K562 (cell line): ENCODE data around the gene LIMS1. TPM values are rescaled to one million over a fixed set of nuclear protein-coding genes. Genes with fewer than 3 reads are reported as not detected.

Source experiments
- ATAC-seq: fragments of 200-7000 bp; cut with Tn5 transposase; 3 replicates; pipeline ENCODE4 v1.9.1; 2020; ENCODE audit warnings: moderate library complexity
- BruUV-seq: library from RNA; stranded (reverse); fragments of 400-500 nt; replicated peaks from 2 replicates; lab custom pipeline; 2021; lab: Mats Ljungman, UMichigan
- CTCF ChIA-PET: fragments of 300-600 bp; formaldehyde crosslinking; extraction: SDS; loops from one replicate; lab custom pipeline; 2021; ENCODE audit warnings: low intra/inter-chr PET ratio; lab: Yijun Ruan, JAX
- POLR2A ChIA-PET: fragments of 300-600, 350-650 bp; sonication (Branson Sonifier 250); formaldehyde crosslinking; extraction: SDS; loops from one replicate; lab custom pipeline; 2021; ENCODE audit warnings: antibody characterized with exemption, inconsistent platforms; lab: Yijun Ruan, JAX
- DNase-seq, 4 experiments: peaks; one replicate each; pipeline versions ENCODE4 v3.0.0 to v3.0.0-alpha.2; 2011 to 2018; ENCODE audit warnings: low spot score in 3 of 4, mixed read lengths in 3 of 4; ENCODE audit errors: extremely low read depth in 1 of 4
- FAIRE-seq: peaks from 2 replicates; lab custom pipeline; 2011; peaks lifted over from hg19 to GRCh38; lab: Jason Lieb, UNC
- H2AFZ ChIP-seq: 2 replicates; pipeline ENCODE4 v1.6.0; 2011; ENCODE audit warnings: low read depth, low read length, control low read depth, inconsistent platforms
- H3K27ac ChIP-seq: fragments of 200-600 bp; 3 replicates; pipeline ENCODE4 v1.8.0; 2011; ENCODE audit warnings: low read depth, mild to moderate bottlenecking, control low read depth, inconsistent platforms, low read length, moderate library complexity, mixed read lengths; ENCODE audit errors: extremely low read depth
- H3K27me3 ChIP-seq, 2 experiments: fragments of 300-600 bp in 1 of 2; 2 replicates in 1 of 2; 3 replicates in 1 of 2; pipeline versions ENCODE4 v1.6.0 to v1.8.0; 2011; ENCODE audit warnings: inconsistent platforms in 2 of 2, low read length in 2 of 2, mild to moderate bottlenecking in 1 of 2, mixed read lengths in 1 of 2, moderate library complexity in 1 of 2; ENCODE audit not compliant: control insufficient read depth in 2 of 2, insufficient read depth in 2 of 2
- H3K36me3 ChIP-seq: fragments of 300-600 bp; 3 replicates; pipeline ENCODE4 v1.8.0; 2011; ENCODE audit warnings: mild to moderate bottlenecking, low read length, inconsistent platforms; ENCODE audit not compliant: control insufficient read depth, insufficient read depth
- H3K4me1 ChIP-seq, 2 experiments: fragments of 200-600 bp in 1 of 2; replicated peaks in 1 of 2; 2 replicates in 1 of 2; 3 replicates in 1 of 2; pipeline versions ENCODE4 v1.5.1 to v1.8.0; 2011; ENCODE audit warnings: inconsistent platforms in 2 of 2, low read length in 2 of 2, mild to moderate bottlenecking in 1 of 2, mixed read lengths in 1 of 2, moderate library complexity in 1 of 2; ENCODE audit not compliant: control insufficient read depth in 2 of 2, insufficient read depth in 2 of 2
- H3K4me2 ChIP-seq: 2 replicates; pipeline ENCODE4 v1.6.1; 2011; ENCODE audit warnings: low read length, control low read depth, inconsistent platforms, mixed read lengths; ENCODE audit not compliant: insufficient read depth
- H3K4me3 ChIP-seq: fragments of 200-600 bp; sonication (generic), shearing (Covaris generic); 2 replicates; pipeline ENCODE4 v1.5.1; 2016; ENCODE audit warnings: control low read depth, inconsistent platforms
- H3K79me2 ChIP-seq: fragments of 200-600 bp; 3 replicates; pipeline ENCODE4 v1.8.0; 2011; ENCODE audit warnings: low read length, inconsistent platforms; ENCODE audit not compliant: control insufficient read depth, insufficient read depth
- H3K9ac ChIP-seq, 2 experiments: 2 replicates each; pipeline versions ENCODE4 v1.6.0 to v1.6.1; 2011; ENCODE audit warnings: low read depth in 2 of 2, low read length in 2 of 2, control low read depth in 1 of 2, inconsistent platforms in 1 of 2, mild to moderate bottlenecking in 1 of 2, mixed read lengths in 1 of 2; ENCODE audit not compliant: insufficient read depth in 1 of 2
- H3K9me1 ChIP-seq: one replicate; pipeline ENCODE4 v1.6.0; 2011; ENCODE audit warnings: inconsistent platforms, mild to moderate bottlenecking, low read length, moderate library complexity; ENCODE audit not compliant: control insufficient read depth, insufficient read depth
- H3K9me3 ChIP-seq: replicated peaks from 2 replicates; pipeline ENCODE4 v1.5.1; 2011; ENCODE audit warnings: low read depth, low read length, inconsistent platforms; ENCODE audit not compliant: control insufficient read depth, insufficient read depth
- H4K20me1 ChIP-seq: replicated peaks from 2 replicates; pipeline ENCODE4 v1.6.1; 2011; ENCODE audit warnings: low read length, inconsistent platforms, mixed read lengths; ENCODE audit not compliant: control insufficient read depth, insufficient read depth
- ATF3 ChIP-seq, 2 experiments: fragments of 450-650 bp in 1 of 2; sonication (generic) in 1 of 2; formaldehyde crosslinking in 1 of 2; IDR thresholded peaks in 1 of 2; conservative IDR thresholded peaks in 1 of 2; 2 replicates each; pipeline versions ENCODE4 v1.6.1 to v1.8.1; 2016 to 2023; ENCODE audit warnings: mild to moderate bottlenecking in 2 of 2, moderate library complexity in 2 of 2, inconsistent platforms in 1 of 2, missing genetic modification reagents in 1 of 2
- C11orf30 ChIP-seq: fragments of 450-650 bp; IDR thresholded peaks from 2 replicates; pipeline ENCODE4 v1.6.1; 2016; ENCODE audit warnings: low read depth, mild to moderate bottlenecking
- CHCHD3 ChIP-seq: fragments of 250-450 bp; sonication (Bioruptor Pico); IDR thresholded peaks from 2 replicates; pipeline ENCODE4 v2.1.2; 2022; ENCODE audit warnings: mild to moderate bottlenecking
- FOXK2 ChIP-seq, 2 experiments: fragments of 450-650 bp; IDR thresholded peaks in 1 of 2; conservative IDR thresholded peaks in 1 of 2; 2 replicates each; pipeline ENCODE4 v1.6.1; 2016; ENCODE audit warnings: low read depth in 2 of 2, mild to moderate bottlenecking in 1 of 2
- GATAD2A ChIP-seq: fragments of 450-650 bp; IDR thresholded peaks from 2 replicates; pipeline ENCODE4 v1.6.1; 2017
- HNRNPH1 ChIP-seq: fragments of 200-400 bp; formaldehyde crosslinking; optimal IDR thresholded peaks from 2 replicates; pipeline ENCODE3; 2017; ENCODE audit warnings: low read depth, mild to moderate bottlenecking, low read length, moderate library complexity
- KAT2B ChIP-seq: IDR thresholded peaks from one replicate; pipeline ENCODE4 v1.6.1; 2012; ENCODE audit warnings: low read depth, mild to moderate bottlenecking, control low read depth, inconsistent platforms, low read length, moderate library complexity
- KLF6 ChIP-seq: fragments of 250-450 bp; sonication (Bioruptor Pico); IDR thresholded peaks from 2 replicates; pipeline ENCODE4 v1.4.0; 2020; ENCODE audit warnings: mild to moderate bottlenecking, moderate library complexity, borderline replicate concordance
- LARP7 ChIP-seq: fragments of 450-650 bp; IDR thresholded peaks from 2 replicates; pipeline ENCODE4 v1.6.1; 2016
- LCOR ChIP-seq: sonication (generic); formaldehyde crosslinking; IDR thresholded peaks from 2 replicates; pipeline ENCODE4 v1.8.0; 2022; ENCODE audit warnings: mild to moderate bottlenecking, missing genetic modification reagents
- XRCC3 ChIP-seq: fragments of 450-650 bp; IDR thresholded peaks from 2 replicates; pipeline ENCODE4 v1.6.1; 2017; ENCODE audit warnings: mild to moderate bottlenecking, moderate library complexity
- ZBTB17 ChIP-seq: fragments of 450-650 bp; formaldehyde crosslinking; IDR thresholded peaks from 2 replicates; pipeline ENCODE4 v1.4.0; 2020; ENCODE audit warnings: mild to moderate bottlenecking
- ZNF263 ChIP-seq: sonication (generic); formaldehyde crosslinking; IDR thresholded peaks from 2 replicates; pipeline ENCODE4 v1.8.0; 2022; ENCODE audit warnings: mild to moderate bottlenecking, missing genetic modification reagents, borderline replicate concordance
- ZNF609 ChIP-seq: sonication (generic); formaldehyde crosslinking; IDR thresholded peaks from 2 replicates; pipeline ENCODE4 v1.8.1; 2023; ENCODE audit warnings: missing genetic modification reagents, mild to moderate bottlenecking, borderline replicate concordance
- ZNF639 ChIP-seq, 2 experiments: fragments of 200-800 bp in 1 of 2; sonication (Bioruptor generic) in 1 of 2; sonication (generic) in 1 of 2; formaldehyde crosslinking in 1 of 2; IDR thresholded peaks in 1 of 2; conservative IDR thresholded peaks in 1 of 2; 2 replicates each; pipeline versions ENCODE4 v1.5.0 to v1.6.1; 2016 to 2020; ENCODE audit warnings: missing compliant biosample characterization in 1 of 2, missing genetic modification characterization in 1 of 2, missing genetic modification reagents in 1 of 2
- WGBS: fragments of 100-300 bp; shearing (Covaris generic); methylation state at CpG from one replicate; pipeline ENCODE4 v1.1.6; 2016; ENCODE audit warnings: low coverage, mixed read lengths; ENCODE audit not compliant: insufficient coverage; ENCODE audit errors: missing lambda C conversion rate; 5-methylcytosine and 5-hydroxymethylcytosine counted together
- in situ Hi-C: fragments of 300-500 bp; cut with MboI; formaldehyde crosslinking; loops from 4 replicates; pipeline ENCODE4 v1.15.0; 2018; ENCODE audit warnings: inconsistent platforms, mixed read lengths
- intact Hi-C: fragments of 100-400 bp; cut with micrococcal nuclease; formaldehyde crosslinking; loops from 2 replicates; pipeline ENCODE4 v1.14.2; 2022
- polyA plus RNA-seq, 8 experiments: library from polyadenylated mRNA; depleted of rRNA in 4 of 8; stranded (reverse) in 5 of 8; unstranded in 3 of 8; fragments of >200 nt; fragmentation: Nextera tagmentation in 2 of 8; fragmentation: Illumina TruSeq in 1 of 8; extraction: Ambion mirVana in 2 of 8; extraction: Trizol in 1 of 8; gene quantifications; 2 replicates each; pipeline versions ENCODE4 v1.2.1 to v1.2.3, GENCODE V29; 2011 to 2014; ENCODE audit warnings: inconsistent platforms in 1 of 8, missing spikeins in 1 of 8
- total RNA-seq, 7 experiments: library from RNA; depleted of rRNA in 6 of 7; stranded (reverse); fragments of >200 nt in 6 of 7; fragmentation: Illumina TruSeq in 2 of 7; extraction: Trizol in 2 of 7; gene quantifications; 2 replicates each; pipeline versions ENCODE4 v1.2.1 to v1.2.3, GENCODE V29; 2011 to 2021; ENCODE audit warnings: low replicate concordance in 1 of 7

LIMS1 gene
- total and polyA plus RNA-seq, 9 of the 15 experiments (the other 6 are each of a cell fraction or from before 2014, with no cell fraction given), result 52.8 to 134 (median 81.0) TPM

- Histone ChIP-seq H3K79me2 (peaks cover 76% of the 10 kb centered on the region), H3K9me1 (no peaks in the 10 kb centered on the region), H3K27me3 (no peaks in the 10 kb centered on the region), H3K27ac (no peak overlapping the region), H3K4me1 (peaks cover 3 to 14% of the 10 kb centered on the region in 2 experiments; a peak in 3 of 5 replicates), H3K36me3 (peaks cover 21% of the 10 kb centered on the region), H2AFZ (no peak overlapping the region), H3K9me3 (no peaks in the 10 kb centered on the region), H3K4me2 (no peak overlapping the region), H3K4me3 (no peak overlapping the region), H3K9ac (no peak overlapping the region), H4K20me1 (peaks cover 11% of the 10 kb centered on the region; the same call in 1 of the 2 replicates)
- FAIRE-seq (no peak), ATAC-seq (no peak), DNase-seq (no peak)
- BruUV-seq, result no TSS peak
- WGBS, result 92% methylated on average over 4 of the region's 4 CpGs
- in situ Hi-C loops, result no loop called here
- intact Hi-C loops, result loop anchor here (1.0 kb wide), 1 partner anchor 19 kb away; no protein-coding TSS in a partner anchor
- no peak for TF ChIP-seq ATF3 (IDR thresholded peaks at IDR 0.05)
- TF ChIP-seq ATF3 (CRISPR knock-in tag; conservative IDR thresholded peaks at IDR 0.05), result no peak
- TF ChIP-seq GATAD2A, result no peak
- TF ChIP-seq HNRNPH1, result no peak
- TF ChIP-seq XRCC3, result no peak
- TF ChIP-seq ZNF609, result no peak
- no peak for TF ChIP-seq KLF6
- TF ChIP-seq ZNF639 (CRISPR knock-in tag; conservative IDR thresholded peaks at IDR 0.05 in 1 of 2, IDR thresholded peaks at IDR 0.05 in 1 of 2), result no peak
- no peak for TF ChIP-seq LARP7
- TF ChIP-seq ZNF263 (CRISPR knock-in tag), result no peak
- TF ChIP-seq ZBTB17 (CRISPR knock-in tag), result no peak
- TF ChIP-seq KAT2B, result no peak
- TF ChIP-seq FOXK2 (conservative IDR thresholded peaks at IDR 0.05 in 1 of 2, IDR thresholded peaks at IDR 0.05 in 1 of 2; ENCODE audit: low read depth in 2 of 2), result no peak
- TF ChIP-seq LCOR (CRISPR knock-in tag), result no peak
- TF ChIP-seq CHCHD3 (CRISPR knock-in tag), result no peak
- no peak for TF ChIP-seq C11orf30
- CTCF ChIA-PET, result no interaction called here
- POLR2A ChIA-PET, result interaction anchor here (1.1 to 1.5 kb wide), 5 partner anchors 13 to 76 kb away, joined by 3 to 5 read pairs (median 5); no protein-coding TSS in a partner anchor
These were observed 7.2 kb downstream of the LIMS1 start for GRCh38 chr2:108541451-108541850.
